ENCODE results near the gene MAST2. TPM values are rescaled to one million over a fixed set of nuclear protein-coding genes. Genes with fewer than 3 reads are reported as not detected.
A peak's percentile ranks its signal among the peaks of the same experiment; 100 is the strongest.

MAST2 gene
- total RNA-seq, 1 experiment from 2014 or later = 41.9 TPM

DNA sequence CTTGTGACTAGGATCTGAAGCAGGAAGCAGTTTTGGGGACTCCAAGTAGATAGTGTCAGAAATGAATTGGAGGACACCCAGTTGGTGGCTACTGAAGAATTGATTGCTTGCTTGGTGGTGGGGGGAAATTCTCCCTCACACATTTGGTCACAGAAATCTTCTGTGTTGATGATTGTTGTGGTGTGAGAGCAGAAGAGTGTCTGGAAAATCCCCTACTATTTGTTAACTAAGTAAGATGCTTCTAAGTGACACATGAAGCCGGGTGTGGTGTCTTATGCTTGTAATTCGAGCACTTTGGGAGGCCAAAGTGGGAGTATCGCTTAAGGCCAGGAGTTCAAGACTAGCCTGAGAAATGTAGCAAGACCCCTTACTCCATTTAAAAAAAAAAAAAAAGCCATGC, 30.4 kb upstream of the MAST2 start:
- CTCF ChIA-PET = no interaction called here

DNA sequence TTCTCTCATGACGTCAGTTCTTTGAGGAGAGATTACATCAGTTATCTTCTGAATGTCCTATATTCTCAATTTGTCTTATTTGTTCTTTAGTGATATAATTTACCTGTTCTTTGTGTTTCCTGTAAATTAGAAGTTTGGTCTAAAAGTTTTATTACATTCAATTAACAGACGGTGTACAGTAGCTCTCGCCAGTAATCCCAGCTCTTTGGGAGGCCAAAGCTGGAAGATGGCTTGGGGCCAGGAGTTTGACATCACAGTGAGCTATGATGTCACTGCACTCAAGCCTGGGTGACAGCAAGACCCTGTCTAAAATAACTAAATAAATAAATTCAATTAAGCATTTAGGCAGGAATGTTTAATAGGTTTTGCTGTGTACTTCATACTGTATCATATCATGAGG, 27.6 kb upstream of the MAST2 start:
- no peak overlapping the region for H2AFZ ChIP-seq (ENCODE audit: low read depth, low read length, poor library complexity, severe bottlenecking)
- no peaks in the 10 kb centered on the region for H3K36me3 ChIP-seq (ENCODE audit: control insufficient read depth in 1 of 2, insufficient read depth in 2 of 2, low read length in 2 of 2)
- no peak overlapping the region for H3K9ac ChIP-seq (ENCODE audit: low read length)
- no peak for TF ChIP-seq ATF3 (IDR thresholded peaks at IDR 0.05)
- ChIA-PET CTCF (no interaction called here), POLR2A (no interaction called here), RAD21 (ENCODE audit: low non-redundant PET in 1 of 2, low total read pairs in 2 of 2, uncharacterized antibody in 2 of 2, unreplicated experiment in 2 of 2) (no interaction called here)
- ATAC-seq = no peak
- no peaks in the 10 kb centered on the region for H3K79me2 ChIP-seq (ENCODE audit: insufficient read depth, low read length)
- intact Hi-C loops (cut with micrococcal nuclease) = no loop called here
- no peak for DNase-seq (ENCODE audit: low read depth, low spot score)
- H3K4me1 ChIP-seq (ENCODE audit: control insufficient read depth in 1 of 2, insufficient read depth in 2 of 2, low read length in 2 of 2) = no peaks in the 10 kb centered on the region
- H3K4me3 ChIP-seq (replicated peaks in 1 of 2; ENCODE audit: low read depth in 1 of 2, low read length in 2 of 2) = no peak overlapping the region
- no peaks in the 10 kb centered on the region for H3K27me3 ChIP-seq (ENCODE audit: insufficient read depth, low read length)
- H3K4me2 ChIP-seq (ENCODE audit: low read length) = no peak overlapping the region
- no peaks in the 10 kb centered on the region for H3K9me3 ChIP-seq (ENCODE audit: control insufficient read depth in 1 of 2, insufficient read depth in 1 of 2, low read depth in 1 of 2, low read length in 2 of 2)
- no peaks in the 10 kb centered on the region for H3K9me2 ChIP-seq (ENCODE audit: insufficient read depth)
- H4K20me1 ChIP-seq (ENCODE audit: insufficient read depth) = no peaks in the 10 kb centered on the region
- no peak overlapping the region for H3K27ac ChIP-seq (ENCODE audit: low read depth, low read length)
- BruUV-seq (replicated peaks) = no TSS peak

More for the DNA sequence above, 30.4 kb upstream of the MAST2 start:
- Histone ChIP-seq H3K27ac (ENCODE audit: low read depth, low read length) (no peak overlapping the region), H3K36me3 (ENCODE audit: control insufficient read depth in 1 of 2, insufficient read depth in 2 of 2, low read length in 2 of 2) (no peaks in the 10 kb centered on the region), H3K9me3 (ENCODE audit: control insufficient read depth in 1 of 2, insufficient read depth in 1 of 2, low read depth in 1 of 2, low read length in 2 of 2) (no peaks in the 10 kb centered on the region), H3K4me1 (ENCODE audit: control insufficient read depth in 1 of 2, insufficient read depth in 2 of 2, low read length in 2 of 2) (no peaks in the 10 kb centered on the region; a peak in 1 of 4 replicates), H3K79me2 (ENCODE audit: insufficient read depth, low read length) (no peaks in the 10 kb centered on the region), H3K9me2 (ENCODE audit: insufficient read depth) (no peaks in the 10 kb centered on the region), H3K4me2 (ENCODE audit: low read length) (no peak overlapping the region), H3K4me3 (replicated peaks in 1 of 2; ENCODE audit: low read depth in 1 of 2, low read length in 2 of 2) (no peak overlapping the region), H3K9ac (ENCODE audit: low read length) (no peak overlapping the region), H3K27me3 (ENCODE audit: insufficient read depth, low read length) (no peaks in the 10 kb centered on the region), H2AFZ (ENCODE audit: low read depth, low read length, poor library complexity, severe bottlenecking) (peak overlapping the region; percentile 45), H4K20me1 (ENCODE audit: insufficient read depth) (no peaks in the 10 kb centered on the region)
- no TSS peak for BruUV-seq (replicated peaks)
- RAD21 ChIA-PET (ENCODE audit: low non-redundant PET in 1 of 2, low total read pairs in 2 of 2, uncharacterized antibody in 2 of 2, unreplicated experiment in 2 of 2) = no interaction called here
- intact Hi-C loops (cut with micrococcal nuclease) = no loop called here
- POLR2A ChIA-PET = no interaction called here
- TF ChIP-seq POLR2A (IDR thresholded peaks at IDR 0.05; ENCODE audit: borderline replicate concordance, extremely low read depth, insufficient read depth, insufficient read length) = no peak
- TF ChIP-seq MAX (IDR thresholded peaks at IDR 0.05) = no peak
- no peak for TF ChIP-seq CEBPB (IDR thresholded peaks at IDR 0.05; ENCODE audit: low read depth)
- no peak for TF ChIP-seq SP1 (IDR thresholded peaks at IDR 0.05; ENCODE audit: low read depth)
- DNase-seq (ENCODE audit: low read depth, low spot score) = no peak
- ATAC-seq = no peak
